ENCODE measurements around the gene PRKAR1A.

The PRKAR1A gene

DNA sequence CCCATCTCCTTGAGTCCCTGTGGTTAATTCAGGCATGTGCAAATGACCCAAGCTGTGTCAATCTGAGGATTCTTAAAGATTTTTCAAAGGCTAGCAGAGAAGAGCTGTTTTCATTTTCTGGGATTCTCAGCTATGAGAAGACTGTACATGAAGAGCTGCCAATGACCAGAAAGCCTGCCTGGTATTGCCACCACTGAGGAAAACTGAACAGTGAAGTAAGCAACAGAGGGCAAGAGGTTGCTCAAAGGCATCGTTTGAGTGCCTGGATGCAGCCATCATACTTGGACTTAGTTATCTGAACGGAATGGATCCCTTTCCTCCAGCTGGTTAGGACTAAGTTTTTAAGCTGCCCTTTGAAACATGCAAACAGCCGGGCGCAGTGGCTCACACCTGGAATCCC, 50.5 kb downstream of the PRKAR1A start:
- TF ChIP-seq PPARA (CRISPR knock-in tag; IDR thresholded peaks at IDR 0.05; ENCODE audit: borderline replicate concordance) = no peak
- TF ChIP-seq ZNF565 (CRISPR knock-in tag; conservative IDR thresholded peaks at IDR 0.05; ENCODE audit: low read depth) = no peak
- no peak for TF ChIP-seq BACH2 (CRISPR knock-in tag; IDR thresholded peaks at IDR 0.05; ENCODE audit: borderline replicate concordance)
- TF ChIP-seq, protein P1, sequence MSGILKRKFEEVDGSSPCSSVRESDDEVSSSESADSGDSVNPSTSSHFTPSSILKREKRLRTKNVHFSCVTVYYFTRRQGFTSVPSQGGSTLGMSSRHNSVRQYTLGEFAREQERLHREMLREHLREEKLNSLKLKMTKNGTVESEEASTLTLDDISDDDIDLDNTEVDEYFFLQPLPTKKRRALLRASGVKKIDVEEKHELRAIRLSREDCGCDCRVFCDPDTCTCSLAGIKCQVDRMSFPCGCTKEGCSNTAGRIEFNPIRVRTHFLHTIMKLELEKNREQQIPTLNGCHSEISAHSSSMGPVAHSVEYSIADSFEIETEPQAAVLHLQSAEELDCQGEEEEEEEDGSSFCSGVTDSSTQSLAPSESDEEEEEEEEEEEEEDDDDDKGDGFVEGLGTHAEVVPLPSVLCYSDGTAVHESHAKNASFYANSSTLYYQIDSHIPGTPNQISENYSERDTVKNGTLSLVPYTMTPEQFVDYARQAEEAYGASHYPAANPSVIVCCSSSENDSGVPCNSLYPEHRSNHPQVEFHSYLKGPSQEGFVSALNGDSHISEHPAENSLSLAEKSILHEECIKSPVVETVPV (CRISPR knock-in tag; IDR thresholded peaks at IDR 0.05) = no peak
- no peak for TF ChIP-seq ESRRG (CRISPR knock-in tag; IDR thresholded peaks at IDR 0.05)
- no peak for TF ChIP-seq ARNTL (CRISPR knock-in tag; IDR thresholded peaks at IDR 0.05; ENCODE audit: borderline replicate concordance, low read depth)
- no peak for TF ChIP-seq ZNF70 (CRISPR knock-in tag; IDR thresholded peaks at IDR 0.05)
- no peak for TF ChIP-seq ZFP3 (CRISPR knock-in tag; IDR thresholded peaks at IDR 0.05)
- no peak for TF ChIP-seq SNAI2 (CRISPR knock-in tag; IDR thresholded peaks at IDR 0.05)
- TF ChIP-seq ZNF8 (CRISPR knock-in tag; IDR thresholded peaks at IDR 0.05) = no peak
- no peak for TF ChIP-seq GLIS3 (CRISPR knock-in tag; IDR thresholded peaks at IDR 0.05)
- no peak for TF ChIP-seq OSR1 (CRISPR knock-in tag; IDR thresholded peaks at IDR 0.05)
- no peak for TF ChIP-seq ZFP30 (CRISPR knock-in tag; IDR thresholded peaks at IDR 0.05)
- ATAC-seq = no peak

- ATAC-seq = no peak
- TF ChIP-seq ZC3H10 (CRISPR knock-in tag; IDR thresholded peaks at IDR 0.05) (no peak), SNAI2 (CRISPR knock-in tag; IDR thresholded peaks at IDR 0.05) (no peak)
Observed at GRCh38 chr17:68564415-68565111, 52.3 kb downstream of the PRKAR1A start.

GRCh38 chr17:68565661-68566441, 53.6 kb downstream of the PRKAR1A start:
- no peak for ATAC-seq
- TF ChIP-seq RARB (CRISPR knock-in tag; IDR thresholded peaks at IDR 0.05) (no peak), TOX (CRISPR knock-in tag; IDR thresholded peaks at IDR 0.05; ENCODE audit: borderline replicate concordance) (no peak), ZNF70 (CRISPR knock-in tag; IDR thresholded peaks at IDR 0.05) (no peak), PPARA (CRISPR knock-in tag; IDR thresholded peaks at IDR 0.05; ENCODE audit: borderline replicate concordance) (no peak), ZFP3 (CRISPR knock-in tag; IDR thresholded peaks at IDR 0.05) (no peak), SNAI2 (CRISPR knock-in tag; IDR thresholded peaks at IDR 0.05) (no peak), ARNTL (CRISPR knock-in tag; IDR thresholded peaks at IDR 0.05; ENCODE audit: borderline replicate concordance, low read depth) (no peak), GLIS3 (CRISPR knock-in tag; IDR thresholded peaks at IDR 0.05) (no peak), ZC3H10 (CRISPR knock-in tag; IDR thresholded peaks at IDR 0.05) (no peak)
- TF ChIP-seq, protein P1 (CRISPR knock-in tag; IDR thresholded peaks at IDR 0.05) = no peak

GRCh38 chr17:68566442-68566738, 54.2 kb downstream of the PRKAR1A start:
- TF ChIP-seq GLIS3 (CRISPR knock-in tag; IDR thresholded peaks at IDR 0.05) = no peak
- no peak for TF ChIP-seq CREB5 (CRISPR knock-in tag; IDR thresholded peaks at IDR 0.05; ENCODE audit: low read depth)
- TF ChIP-seq BACH2 (CRISPR knock-in tag; IDR thresholded peaks at IDR 0.05; ENCODE audit: borderline replicate concordance) = no peak
- TF ChIP-seq SNAI2 (CRISPR knock-in tag; IDR thresholded peaks at IDR 0.05) = no peak
- no peak for TF ChIP-seq ISL1 (CRISPR knock-in tag; IDR thresholded peaks at IDR 0.05)
- TF ChIP-seq ZNF70 (CRISPR knock-in tag; IDR thresholded peaks at IDR 0.05) = no peak
- TF ChIP-seq, protein P2, sequence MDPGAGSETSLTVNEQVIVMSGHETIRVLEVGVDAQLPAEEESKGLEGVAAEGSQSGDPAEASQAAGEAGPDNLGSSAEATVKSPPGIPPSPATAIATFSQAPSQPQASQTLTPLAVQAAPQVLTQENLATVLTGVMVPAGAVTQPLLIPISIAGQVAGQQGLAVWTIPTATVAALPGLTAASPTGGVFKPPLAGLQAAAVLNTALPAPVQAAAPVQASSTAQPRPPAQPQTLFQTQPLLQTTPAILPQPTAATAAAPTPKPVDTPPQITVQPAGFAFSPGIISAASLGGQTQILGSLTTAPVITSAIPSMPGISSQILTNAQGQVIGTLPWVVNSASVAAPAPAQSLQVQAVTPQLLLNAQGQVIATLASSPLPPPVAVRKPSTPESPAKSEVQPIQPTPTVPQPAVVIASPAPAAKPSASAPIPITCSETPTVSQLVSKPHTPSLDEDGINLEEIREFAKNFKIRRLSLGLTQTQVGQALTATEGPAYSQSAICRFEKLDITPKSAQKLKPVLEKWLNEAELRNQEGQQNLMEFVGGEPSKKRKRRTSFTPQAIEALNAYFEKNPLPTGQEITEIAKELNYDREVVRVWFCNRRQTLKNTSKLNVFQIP (CRISPR knock-in tag; IDR thresholded peaks at IDR 0.05; ENCODE audit: borderline replicate concordance, low read depth) = no peak
- no peak for TF ChIP-seq CSDC2 (CRISPR knock-in tag; IDR thresholded peaks at IDR 0.05)
- no peak for TF ChIP-seq PPARA (CRISPR knock-in tag; IDR thresholded peaks at IDR 0.05; ENCODE audit: borderline replicate concordance)
- no peak for TF ChIP-seq TOX (CRISPR knock-in tag; IDR thresholded peaks at IDR 0.05; ENCODE audit: borderline replicate concordance)
- TF ChIP-seq, protein P3, sequence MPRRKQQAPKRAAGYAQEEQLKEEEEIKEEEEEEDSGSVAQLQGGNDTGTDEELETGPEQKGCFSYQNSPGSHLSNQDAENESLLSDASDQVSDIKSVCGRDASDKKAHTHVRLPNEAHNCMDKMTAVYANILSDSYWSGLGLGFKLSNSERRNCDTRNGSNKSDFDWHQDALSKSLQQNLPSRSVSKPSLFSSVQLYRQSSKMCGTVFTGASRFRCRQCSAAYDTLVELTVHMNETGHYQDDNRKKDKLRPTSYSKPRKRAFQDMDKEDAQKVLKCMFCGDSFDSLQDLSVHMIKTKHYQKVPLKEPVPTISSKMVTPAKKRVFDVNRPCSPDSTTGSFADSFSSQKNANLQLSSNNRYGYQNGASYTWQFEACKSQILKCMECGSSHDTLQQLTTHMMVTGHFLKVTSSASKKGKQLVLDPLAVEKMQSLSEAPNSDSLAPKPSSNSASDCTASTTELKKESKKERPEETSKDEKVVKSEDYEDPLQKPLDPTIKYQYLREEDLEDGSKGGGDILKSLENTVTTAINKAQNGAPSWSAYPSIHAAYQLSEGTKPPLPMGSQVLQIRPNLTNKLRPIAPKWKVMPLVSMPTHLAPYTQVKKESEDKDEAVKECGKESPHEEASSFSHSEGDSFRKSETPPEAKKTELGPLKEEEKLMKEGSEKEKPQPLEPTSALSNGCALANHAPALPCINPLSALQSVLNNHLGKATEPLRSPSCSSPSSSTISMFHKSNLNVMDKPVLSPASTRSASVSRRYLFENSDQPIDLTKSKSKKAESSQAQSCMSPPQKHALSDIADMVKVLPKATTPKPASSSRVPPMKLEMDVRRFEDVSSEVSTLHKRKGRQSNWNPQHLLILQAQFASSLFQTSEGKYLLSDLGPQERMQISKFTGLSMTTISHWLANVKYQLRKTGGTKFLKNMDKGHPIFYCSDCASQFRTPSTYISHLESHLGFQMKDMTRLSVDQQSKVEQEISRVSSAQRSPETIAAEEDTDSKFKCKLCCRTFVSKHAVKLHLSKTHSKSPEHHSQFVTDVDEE (CRISPR knock-in tag; IDR thresholded peaks at IDR 0.05) = no peak
- TF ChIP-seq PATZ1 (CRISPR knock-in tag; IDR thresholded peaks at IDR 0.05; ENCODE audit: borderline replicate concordance) = no peak
- TF ChIP-seq ESRRG (CRISPR knock-in tag; IDR thresholded peaks at IDR 0.05) = no peak
- TF ChIP-seq RARB (CRISPR knock-in tag; IDR thresholded peaks at IDR 0.05) = no peak
- TF ChIP-seq ZFP3 (CRISPR knock-in tag; IDR thresholded peaks at IDR 0.05) = no peak
- TF ChIP-seq ARNTL (CRISPR knock-in tag; IDR thresholded peaks at IDR 0.05; ENCODE audit: borderline replicate concordance, low read depth) = no peak
- TF ChIP-seq OSR1 (CRISPR knock-in tag; IDR thresholded peaks at IDR 0.05) = no peak
- TF ChIP-seq ZNF565 (CRISPR knock-in tag; conservative IDR thresholded peaks at IDR 0.05; ENCODE audit: low read depth) = no peak
- TF ChIP-seq ZC3H10 (CRISPR knock-in tag; IDR thresholded peaks at IDR 0.05) = no peak
- ATAC-seq = no peak

All from SK-N-SH treated with all-trans-retinoic acid at 6 μM for 48 hours (cell line).